ENCODE results near the gene ZFYVE28.

DNA sequence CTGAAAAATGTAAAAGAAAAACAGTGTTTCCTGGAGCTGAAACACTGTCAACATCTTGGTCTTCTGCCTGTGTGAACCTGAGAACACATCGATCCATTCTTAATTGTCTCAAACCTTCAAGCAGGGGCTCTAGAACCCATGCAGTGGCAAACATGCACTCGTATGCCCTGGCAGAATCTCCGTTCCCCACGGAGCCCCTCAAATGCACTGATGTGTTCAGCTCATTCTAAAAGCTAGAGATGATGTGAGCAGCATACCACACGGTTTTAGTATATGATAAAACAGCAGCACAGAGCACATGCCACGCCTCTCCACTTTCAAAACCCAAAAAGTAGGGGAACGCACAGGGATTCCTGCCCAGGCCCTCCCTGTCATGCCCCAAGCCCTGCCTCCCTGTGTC lies 44.9 kb downstream of the ZFYVE28 start:
- no peak for TF ChIP-seq POLR2AphosphoS5 (IDR thresholded peaks at IDR 0.05; ENCODE audit: low read depth, low read length)
- TF ChIP-seq TAF1 (IDR thresholded peaks at IDR 0.05; ENCODE audit: low read depth, low read length), result no peak
- no peak for TF ChIP-seq POLR2A (IDR thresholded peaks at IDR 0.05; ENCODE audit: low read depth, low read length)
- no peak for TF ChIP-seq POU2F2 (IDR thresholded peaks at IDR 0.05; ENCODE audit: low read depth, low read length)
- TF ChIP-seq SPI1 (IDR thresholded peaks at IDR 0.05; ENCODE audit: low read depth, low read length), result no peak
- no peak for TF ChIP-seq PAX5 (IDR thresholded peaks at IDR 0.05; ENCODE audit: insufficient read depth, low read length, severe bottlenecking)
